ENCODE results near the gene ESD.
"Not testable (repeated sequence)": the region's sequence is repeated elsewhere in the genome, so short reads cannot be mapped to it uniquely, and the experiment has no call there.

Gene ESD

DNA sequence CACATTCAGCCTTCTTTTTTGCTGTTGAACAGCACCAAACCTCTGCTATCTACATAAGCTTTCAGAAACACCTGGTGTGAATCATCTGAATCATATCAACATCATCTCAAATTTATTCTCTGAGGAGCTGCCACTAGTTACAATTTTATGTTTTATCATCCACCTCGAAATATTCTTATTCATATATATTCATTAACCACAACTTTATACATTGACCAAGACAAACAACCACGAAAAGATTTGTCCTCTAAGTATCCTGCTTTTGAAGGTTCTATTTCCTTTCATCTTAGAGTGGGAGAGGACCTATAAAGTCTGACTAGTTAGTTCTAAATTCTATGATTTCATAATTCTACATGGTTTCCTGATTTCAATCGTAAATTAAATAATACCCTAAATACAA lies 18.9 kb downstream of the ESD start:
- FAIRE-seq (no peak), DNase-seq (ENCODE audit: insufficient read length, low spot score) (no peak)
- TF ChIP-seq, protein P1, sequence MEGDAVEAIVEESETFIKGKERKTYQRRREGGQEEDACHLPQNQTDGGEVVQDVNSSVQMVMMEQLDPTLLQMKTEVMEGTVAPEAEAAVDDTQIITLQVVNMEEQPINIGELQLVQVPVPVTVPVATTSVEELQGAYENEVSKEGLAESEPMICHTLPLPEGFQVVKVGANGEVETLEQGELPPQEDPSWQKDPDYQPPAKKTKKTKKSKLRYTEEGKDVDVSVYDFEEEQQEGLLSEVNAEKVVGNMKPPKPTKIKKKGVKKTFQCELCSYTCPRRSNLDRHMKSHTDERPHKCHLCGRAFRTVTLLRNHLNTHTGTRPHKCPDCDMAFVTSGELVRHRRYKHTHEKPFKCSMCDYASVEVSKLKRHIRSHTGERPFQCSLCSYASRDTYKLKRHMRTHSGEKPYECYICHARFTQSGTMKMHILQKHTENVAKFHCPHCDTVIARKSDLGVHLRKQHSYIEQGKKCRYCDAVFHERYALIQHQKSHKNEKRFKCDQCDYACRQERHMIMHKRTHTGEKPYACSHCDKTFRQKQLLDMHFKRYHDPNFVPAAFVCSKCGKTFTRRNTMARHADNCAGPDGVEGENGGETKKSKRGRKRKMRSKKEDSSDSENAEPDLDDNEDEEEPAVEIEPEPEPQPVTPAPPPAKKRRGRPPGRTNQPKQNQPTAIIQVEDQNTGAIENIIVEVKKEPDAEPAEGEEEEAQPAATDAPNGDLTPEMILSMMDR (IDR thresholded peaks at IDR 0.05; ENCODE audit: insufficient read depth, missing control alignments): no peak

GRCh38 chr13:46775385-46776107 lies 21.4 kb downstream of the ESD start:
- FAIRE-seq: no peak

DNA sequence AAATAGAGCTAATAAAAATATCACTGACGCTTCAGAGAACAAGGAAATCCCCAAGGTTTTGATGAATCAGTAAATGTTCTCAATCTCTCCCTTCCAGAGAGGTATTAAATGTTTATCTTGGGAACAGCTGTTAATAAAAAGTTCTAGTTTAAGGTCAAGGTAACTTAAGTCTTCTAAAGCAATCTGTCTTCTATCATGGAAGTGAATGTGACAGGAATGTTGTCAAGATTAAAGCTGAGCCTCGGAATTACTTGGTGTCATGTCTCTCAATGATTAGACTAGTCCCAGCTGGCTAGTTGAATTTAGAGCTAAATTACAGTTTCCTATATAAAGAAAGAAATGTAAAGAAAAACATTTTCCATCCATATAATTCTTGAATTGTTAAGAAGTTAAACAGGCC lies 23.4 kb downstream of the ESD start:
- FAIRE-seq (no peak), DNase-seq (ENCODE audit: insufficient read length, low spot score) (no peak)
- TF ChIP-seq, protein P1 (IDR thresholded peaks at IDR 0.05; ENCODE audit: insufficient read depth, missing control alignments): no peak

More at GRCh38 chr13:46775385-46776107, 21.4 kb downstream of the ESD start:
- no peak for DNase-seq (ENCODE audit: insufficient read length, low spot score)
- TF ChIP-seq, protein P1 (IDR thresholded peaks at IDR 0.05; ENCODE audit: insufficient read depth, missing control alignments): no peak

DNA sequence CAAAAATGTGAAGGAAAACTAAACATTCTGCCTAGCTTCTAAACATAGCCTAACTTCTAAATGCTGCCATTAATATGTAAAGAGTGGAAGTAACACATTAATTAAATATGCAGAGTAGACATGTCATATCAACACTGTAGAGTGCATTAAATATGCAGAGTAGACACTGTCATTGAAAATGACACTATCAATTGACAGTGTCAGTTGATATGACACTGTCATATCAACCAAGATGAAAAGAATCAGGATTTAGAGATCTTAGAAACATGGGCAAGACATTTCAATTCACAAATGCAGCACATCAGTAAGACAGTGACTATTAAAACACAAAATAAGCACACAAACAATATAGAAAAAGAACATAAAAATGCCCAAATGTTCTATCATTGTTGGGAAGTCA lies 25.3 kb downstream of the ESD start:
- TF ChIP-seq, protein P1 (IDR thresholded peaks at IDR 0.05; ENCODE audit: insufficient read depth, missing control alignments): no peak
- peak; percentile 84 for FAIRE-seq
- no peak for DNase-seq (ENCODE audit: insufficient read length, low spot score)

DNA sequence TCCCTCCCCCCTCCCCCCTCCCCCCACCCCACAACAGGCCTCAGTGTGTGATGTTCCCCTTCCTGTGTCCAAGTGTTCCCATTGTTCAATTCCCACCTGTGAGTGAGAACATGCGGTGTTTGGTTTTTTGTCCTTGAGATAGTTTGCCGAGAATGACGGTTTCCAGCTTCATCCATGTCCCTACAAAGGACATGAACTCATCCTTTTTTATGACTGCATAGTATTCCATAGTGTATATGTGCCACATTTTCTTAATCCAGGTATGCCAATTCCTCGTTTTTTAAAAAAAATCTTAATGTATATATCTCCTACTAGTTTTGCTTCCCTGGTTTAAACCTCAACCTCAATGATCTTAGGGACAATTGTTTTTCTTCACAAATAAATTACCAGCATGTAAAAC lies 27.0 kb downstream of the ESD start:
- not testable (repeated sequence) for FAIRE-seq; DNase-seq (ENCODE audit: insufficient read length, low spot score)

DNA sequence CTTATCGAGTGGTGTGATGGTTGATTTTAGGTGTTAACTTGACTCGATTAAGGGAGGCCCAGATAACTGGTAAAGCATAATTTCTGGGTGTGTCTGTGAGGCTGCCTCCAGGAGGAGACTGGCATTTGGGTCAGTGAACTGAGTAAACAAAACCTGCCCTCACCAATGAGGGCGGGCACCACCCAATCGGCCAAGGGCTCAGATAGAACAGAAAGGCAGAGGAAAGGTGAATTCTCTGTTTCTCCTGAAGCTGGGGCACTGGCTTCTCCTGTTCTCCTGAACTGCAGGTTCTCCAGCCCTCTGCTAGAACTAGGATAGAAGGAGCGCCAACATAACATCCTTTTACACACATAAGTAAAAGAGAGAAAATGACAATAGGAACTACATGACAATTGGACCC lies 35.1 kb downstream of the ESD start:
- TF ChIP-seq, protein P1 (IDR thresholded peaks at IDR 0.05; ENCODE audit: insufficient read depth, missing control alignments): no peak
- DNase-seq (ENCODE audit: insufficient read length, low spot score): no peak
- no peak for FAIRE-seq

DNA sequence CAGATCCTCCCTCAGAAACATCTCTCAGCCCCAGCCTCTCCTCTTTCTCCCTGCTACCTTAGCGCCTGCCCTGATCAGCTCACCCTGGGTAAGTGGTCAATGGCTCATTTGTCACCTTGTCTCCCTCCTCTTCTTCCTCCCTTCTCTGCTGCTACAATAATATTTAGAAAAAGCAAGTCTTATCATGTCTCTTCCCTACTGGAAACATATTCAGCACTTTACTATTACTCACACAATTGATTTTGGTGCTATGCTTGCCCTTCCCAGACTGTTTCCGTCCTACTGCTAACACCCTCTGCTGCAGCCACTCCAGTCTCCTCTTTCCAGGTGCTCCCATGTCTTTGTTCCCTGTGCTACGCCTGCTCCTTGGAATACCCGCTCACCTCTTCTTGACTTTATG lies 35.8 kb downstream of the ESD start:
- TF ChIP-seq, protein P1 (IDR thresholded peaks at IDR 0.05; ENCODE audit: insufficient read depth, missing control alignments): no peak
- DNase-seq (ENCODE audit: insufficient read length, low spot score): no peak
- FAIRE-seq: no peak

All from D721Med (cell line).